ENCODE data around the gene AQP12B. TPM values are rescaled to one million over a fixed set of nuclear protein-coding genes. Genes with fewer than 3 reads are reported as not detected.

Gene AQP12B
- total and polyA plus RNA-seq, 2 of the 13 experiments (the other 11 are each of a cell fraction or from before 2014, with no cell fraction given) = not detected

DNA sequence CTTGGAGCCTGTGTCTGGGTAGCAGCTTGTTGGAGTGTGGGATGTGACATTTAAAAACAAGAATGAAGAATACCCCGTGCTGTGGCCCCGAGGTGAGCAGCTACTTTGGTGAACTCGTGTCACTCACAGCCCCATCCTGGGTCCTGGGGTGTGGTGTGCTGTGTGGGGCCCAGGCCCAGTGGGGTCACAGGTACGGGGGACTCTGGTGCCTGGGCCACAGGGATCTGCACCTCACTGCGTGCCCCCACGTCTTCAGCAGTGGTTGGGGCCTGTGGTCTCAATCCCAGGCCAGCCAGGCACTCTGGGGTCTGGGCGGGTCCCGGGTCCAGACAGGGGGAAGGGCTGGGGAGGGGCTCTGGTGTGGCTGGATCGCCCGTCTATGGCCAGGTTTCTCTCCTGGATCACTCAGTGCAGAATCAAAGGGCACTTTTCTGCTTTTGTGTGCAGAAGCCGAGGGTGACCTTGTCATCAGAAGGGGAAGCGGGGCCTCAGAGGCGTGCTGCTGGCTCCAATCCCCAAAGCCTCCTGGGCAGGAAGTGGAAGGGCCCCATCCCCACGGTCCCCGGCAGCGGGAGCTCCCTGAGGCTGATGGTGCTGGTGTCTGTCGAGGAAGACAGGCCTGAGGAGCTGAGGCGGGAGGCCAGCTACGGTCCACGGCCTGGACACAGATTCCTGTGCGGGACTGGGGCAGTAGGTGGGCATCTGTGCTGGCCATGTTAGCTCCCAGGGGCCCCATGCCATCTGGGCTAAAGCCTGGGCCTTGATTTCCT lies 56.0 kb downstream of the AQP12B start (continued):
- no peak for TF ChIP-seq FOXA1 (IDR thresholded peaks at IDR 0.05)
- peak; percentile 38; the same call in 1 of the 2 replicates for TF ChIP-seq FOXA1 (CRISPR knock-in tag; IDR thresholded peaks at IDR 0.05)
- TF ChIP-seq HNRNPLL (IDR thresholded peaks at IDR 0.05; ENCODE audit: low read depth, low read length, poor library complexity, severe bottlenecking) = peak; percentile 26
- TF ChIP-seq, protein P1, sequence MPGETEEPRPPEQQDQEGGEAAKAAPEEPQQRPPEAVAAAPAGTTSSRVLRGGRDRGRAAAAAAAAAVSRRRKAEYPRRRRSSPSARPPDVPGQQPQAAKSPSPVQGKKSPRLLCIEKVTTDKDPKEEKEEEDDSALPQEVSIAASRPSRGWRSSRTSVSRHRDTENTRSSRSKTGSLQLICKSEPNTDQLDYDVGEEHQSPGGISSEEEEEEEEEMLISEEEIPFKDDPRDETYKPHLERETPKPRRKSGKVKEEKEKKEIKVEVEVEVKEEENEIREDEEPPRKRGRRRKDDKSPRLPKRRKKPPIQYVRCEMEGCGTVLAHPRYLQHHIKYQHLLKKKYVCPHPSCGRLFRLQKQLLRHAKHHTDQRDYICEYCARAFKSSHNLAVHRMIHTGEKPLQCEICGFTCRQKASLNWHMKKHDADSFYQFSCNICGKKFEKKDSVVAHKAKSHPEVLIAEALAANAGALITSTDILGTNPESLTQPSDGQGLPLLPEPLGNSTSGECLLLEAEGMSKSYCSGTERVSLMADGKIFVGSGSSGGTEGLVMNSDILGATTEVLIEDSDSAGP (CRISPR knock-in tag; IDR thresholded peaks at IDR 0.05; ENCODE audit: borderline replicate concordance) = peak; percentile 86
- peak; percentile 90; the same call in 1 of the 2 replicates for TF ChIP-seq ZNF431 (CRISPR knock-in tag; IDR thresholded peaks at IDR 0.05; ENCODE audit: borderline replicate concordance, low read depth)
- TF ChIP-seq, protein P2, sequence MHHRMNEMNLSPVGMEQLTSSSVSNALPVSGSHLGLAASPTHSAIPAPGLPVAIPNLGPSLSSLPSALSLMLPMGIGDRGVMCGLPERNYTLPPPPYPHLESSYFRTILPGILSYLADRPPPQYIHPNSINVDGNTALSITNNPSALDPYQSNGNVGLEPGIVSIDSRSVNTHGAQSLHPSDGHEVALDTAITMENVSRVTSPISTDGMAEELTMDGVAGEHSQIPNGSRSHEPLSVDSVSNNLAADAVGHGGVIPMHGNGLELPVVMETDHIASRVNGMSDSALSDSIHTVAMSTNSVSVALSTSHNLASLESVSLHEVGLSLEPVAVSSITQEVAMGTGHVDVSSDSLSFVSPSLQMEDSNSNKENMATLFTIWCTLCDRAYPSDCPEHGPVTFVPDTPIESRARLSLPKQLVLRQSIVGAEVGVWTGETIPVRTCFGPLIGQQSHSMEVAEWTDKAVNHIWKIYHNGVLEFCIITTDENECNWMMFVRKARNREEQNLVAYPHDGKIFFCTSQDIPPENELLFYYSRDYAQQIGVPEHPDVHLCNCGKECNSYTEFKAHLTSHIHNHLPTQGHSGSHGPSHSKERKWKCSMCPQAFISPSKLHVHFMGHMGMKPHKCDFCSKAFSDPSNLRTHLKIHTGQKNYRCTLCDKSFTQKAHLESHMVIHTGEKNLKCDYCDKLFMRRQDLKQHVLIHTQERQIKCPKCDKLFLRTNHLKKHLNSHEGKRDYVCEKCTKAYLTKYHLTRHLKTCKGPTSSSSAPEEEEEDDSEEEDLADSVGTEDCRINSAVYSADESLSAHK (CRISPR knock-in tag; IDR thresholded peaks at IDR 0.05; ENCODE audit: borderline replicate concordance) = no peak
- TF ChIP-seq MEIS2 (CRISPR knock-in tag; IDR thresholded peaks at IDR 0.05) = peak; percentile 76
- TF ChIP-seq ZNF33A (CRISPR knock-in tag; IDR thresholded peaks at IDR 0.05; ENCODE audit: borderline replicate concordance) = no peak
- peak; percentile 48; the same call in 1 of the 2 replicates for TF ChIP-seq PPARG (CRISPR knock-in tag; conservative IDR thresholded peaks at IDR 0.05)
- TF ChIP-seq, protein P3, sequence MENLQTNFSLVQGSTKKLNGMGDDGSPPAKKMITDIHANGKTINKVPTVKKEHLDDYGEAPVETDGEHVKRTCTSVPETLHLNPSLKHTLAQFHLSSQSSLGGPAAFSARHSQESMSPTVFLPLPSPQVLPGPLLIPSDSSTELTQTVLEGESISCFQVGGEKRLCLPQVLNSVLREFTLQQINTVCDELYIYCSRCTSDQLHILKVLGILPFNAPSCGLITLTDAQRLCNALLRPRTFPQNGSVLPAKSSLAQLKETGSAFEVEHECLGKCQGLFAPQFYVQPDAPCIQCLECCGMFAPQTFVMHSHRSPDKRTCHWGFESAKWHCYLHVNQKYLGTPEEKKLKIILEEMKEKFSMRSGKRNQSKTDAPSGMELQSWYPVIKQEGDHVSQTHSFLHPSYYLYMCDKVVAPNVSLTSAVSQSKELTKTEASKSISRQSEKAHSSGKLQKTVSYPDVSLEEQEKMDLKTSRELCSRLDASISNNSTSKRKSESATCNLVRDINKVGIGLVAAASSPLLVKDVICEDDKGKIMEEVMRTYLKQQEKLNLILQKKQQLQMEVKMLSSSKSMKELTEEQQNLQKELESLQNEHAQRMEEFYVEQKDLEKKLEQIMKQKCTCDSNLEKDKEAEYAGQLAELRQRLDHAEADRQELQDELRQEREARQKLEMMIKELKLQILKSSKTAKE (CRISPR knock-in tag; IDR thresholded peaks at IDR 0.05; ENCODE audit: borderline replicate concordance) = peak; percentile 15; the same call in 1 of the 2 replicates
- TF ChIP-seq LCORL (IDR thresholded peaks at IDR 0.05) = no peak
- peak; percentile 96 for TF ChIP-seq LCORL (CRISPR knock-in tag; IDR thresholded peaks at IDR 0.05)
- TF ChIP-seq, protein P4, sequence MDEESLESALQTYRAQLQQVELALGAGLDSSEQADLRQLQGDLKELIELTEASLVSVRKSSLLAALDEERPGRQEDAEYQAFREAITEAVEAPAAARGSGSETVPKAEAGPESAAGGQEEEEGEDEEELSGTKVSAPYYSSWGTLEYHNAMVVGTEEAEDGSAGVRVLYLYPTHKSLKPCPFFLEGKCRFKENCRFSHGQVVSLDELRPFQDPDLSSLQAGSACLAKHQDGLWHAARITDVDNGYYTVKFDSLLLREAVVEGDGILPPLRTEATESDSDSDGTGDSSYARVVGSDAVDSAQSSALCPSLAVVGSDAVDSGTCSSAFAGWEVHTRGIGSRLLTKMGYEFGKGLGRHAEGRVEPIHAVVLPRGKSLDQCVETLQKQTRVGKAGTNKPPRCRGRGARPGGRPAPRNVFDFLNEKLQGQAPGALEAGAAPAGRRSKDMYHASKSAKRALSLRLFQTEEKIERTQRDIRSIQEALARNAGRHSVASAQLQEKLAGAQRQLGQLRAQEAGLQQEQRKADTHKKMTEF (CRISPR knock-in tag; IDR thresholded peaks at IDR 0.05) = peak; percentile 88
- TF ChIP-seq GFI1 (CRISPR knock-in tag; IDR thresholded peaks at IDR 0.05; ENCODE audit: borderline replicate concordance) = peak; percentile 75; the same call in 1 of the 2 replicates
- peak; percentile 45; the same call in 1 of the 2 replicates for TF ChIP-seq ZBTB20 (CRISPR knock-in tag; IDR thresholded peaks at IDR 0.05; ENCODE audit: borderline replicate concordance, low read depth)
- TF ChIP-seq GTF2F1 (IDR thresholded peaks at IDR 0.05; ENCODE audit: low read length) = 0 out of 2 replicates have a peak, but pooled peaks have one; percentile 49
- TF ChIP-seq PHF21A (CRISPR knock-in tag; IDR thresholded peaks at IDR 0.05) = peak; percentile 95
- no peak for TF ChIP-seq DNMT3B (CRISPR knock-in tag; conservative IDR thresholded peaks at IDR 0.05)
- no peak for TF ChIP-seq ZNF737 (CRISPR knock-in tag; IDR thresholded peaks at IDR 0.05; ENCODE audit: borderline replicate concordance)
- TF ChIP-seq ZNF724P (CRISPR knock-in tag; IDR thresholded peaks at IDR 0.05; ENCODE audit: borderline replicate concordance) = peak; percentile 64
- TF ChIP-seq ZNF101 (CRISPR knock-in tag; IDR thresholded peaks at IDR 0.05; ENCODE audit: borderline replicate concordance, low read depth) = no peak
- 0 out of 2 replicates have a peak, but pooled peaks have one; percentile 75 for TF ChIP-seq PRMT3 (CRISPR knock-in tag; IDR thresholded peaks at IDR 0.05; ENCODE audit: borderline replicate concordance, low read depth)

Measured in HepG2 (cell line).